ENCODE measurements around the gene CMTM2.

Gene CMTM2

DNA sequence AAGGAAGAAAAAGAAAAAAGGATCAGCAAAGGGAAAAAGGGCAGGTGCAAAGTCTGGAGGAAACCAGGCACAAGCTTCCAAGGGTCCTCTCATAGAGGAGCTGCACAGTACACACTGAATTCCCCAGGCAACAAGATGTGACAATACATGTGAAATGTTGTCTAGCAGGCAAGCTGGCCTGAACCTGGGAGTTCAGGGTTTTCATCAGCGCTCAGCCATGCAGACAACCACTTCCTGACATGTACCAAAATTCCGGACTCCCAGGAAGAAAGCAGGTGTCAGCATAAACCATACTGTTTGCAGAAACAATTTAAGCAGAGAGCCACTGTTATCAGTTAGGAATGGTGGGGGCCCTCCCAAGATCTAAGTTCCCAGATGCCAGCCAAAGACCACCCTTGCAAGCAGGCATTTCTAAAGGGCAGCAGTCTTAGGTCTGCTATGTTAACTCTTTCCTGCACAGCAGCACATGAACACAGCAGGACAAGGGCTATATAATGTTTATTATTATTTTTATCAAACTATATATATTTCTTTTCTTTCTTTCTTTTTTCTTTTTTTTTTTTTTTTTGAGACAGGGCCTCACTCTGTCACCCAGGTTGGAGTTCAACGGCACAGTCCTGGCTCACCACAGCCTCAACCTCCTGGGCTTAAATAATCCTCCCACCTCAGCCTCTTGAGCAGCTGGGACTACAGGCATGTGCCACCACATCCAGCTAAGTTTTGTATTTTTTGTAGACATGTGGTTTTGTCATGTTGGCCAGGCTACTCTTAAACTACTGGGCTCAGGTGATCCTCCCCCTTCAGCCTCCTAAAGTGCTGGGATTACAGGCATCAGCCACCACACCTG lies 39.4 kb upstream of the CMTM2 start:
- in situ Hi-C loops (cut with HindIII; ENCODE audit: low sequenced_read_pairs), result no loop called here
- TF ChIP-seq, protein P1, sequence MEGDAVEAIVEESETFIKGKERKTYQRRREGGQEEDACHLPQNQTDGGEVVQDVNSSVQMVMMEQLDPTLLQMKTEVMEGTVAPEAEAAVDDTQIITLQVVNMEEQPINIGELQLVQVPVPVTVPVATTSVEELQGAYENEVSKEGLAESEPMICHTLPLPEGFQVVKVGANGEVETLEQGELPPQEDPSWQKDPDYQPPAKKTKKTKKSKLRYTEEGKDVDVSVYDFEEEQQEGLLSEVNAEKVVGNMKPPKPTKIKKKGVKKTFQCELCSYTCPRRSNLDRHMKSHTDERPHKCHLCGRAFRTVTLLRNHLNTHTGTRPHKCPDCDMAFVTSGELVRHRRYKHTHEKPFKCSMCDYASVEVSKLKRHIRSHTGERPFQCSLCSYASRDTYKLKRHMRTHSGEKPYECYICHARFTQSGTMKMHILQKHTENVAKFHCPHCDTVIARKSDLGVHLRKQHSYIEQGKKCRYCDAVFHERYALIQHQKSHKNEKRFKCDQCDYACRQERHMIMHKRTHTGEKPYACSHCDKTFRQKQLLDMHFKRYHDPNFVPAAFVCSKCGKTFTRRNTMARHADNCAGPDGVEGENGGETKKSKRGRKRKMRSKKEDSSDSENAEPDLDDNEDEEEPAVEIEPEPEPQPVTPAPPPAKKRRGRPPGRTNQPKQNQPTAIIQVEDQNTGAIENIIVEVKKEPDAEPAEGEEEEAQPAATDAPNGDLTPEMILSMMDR (IDR thresholded peaks at IDR 0.05; ENCODE audit: low read depth, low read length), result no peak
- DNase-seq (ENCODE audit: low read depth, low spot score), result peak; percentile 61
- no peak overlapping the region for H3K4me3 ChIP-seq (ENCODE audit: low read depth, low read length)

DNA sequence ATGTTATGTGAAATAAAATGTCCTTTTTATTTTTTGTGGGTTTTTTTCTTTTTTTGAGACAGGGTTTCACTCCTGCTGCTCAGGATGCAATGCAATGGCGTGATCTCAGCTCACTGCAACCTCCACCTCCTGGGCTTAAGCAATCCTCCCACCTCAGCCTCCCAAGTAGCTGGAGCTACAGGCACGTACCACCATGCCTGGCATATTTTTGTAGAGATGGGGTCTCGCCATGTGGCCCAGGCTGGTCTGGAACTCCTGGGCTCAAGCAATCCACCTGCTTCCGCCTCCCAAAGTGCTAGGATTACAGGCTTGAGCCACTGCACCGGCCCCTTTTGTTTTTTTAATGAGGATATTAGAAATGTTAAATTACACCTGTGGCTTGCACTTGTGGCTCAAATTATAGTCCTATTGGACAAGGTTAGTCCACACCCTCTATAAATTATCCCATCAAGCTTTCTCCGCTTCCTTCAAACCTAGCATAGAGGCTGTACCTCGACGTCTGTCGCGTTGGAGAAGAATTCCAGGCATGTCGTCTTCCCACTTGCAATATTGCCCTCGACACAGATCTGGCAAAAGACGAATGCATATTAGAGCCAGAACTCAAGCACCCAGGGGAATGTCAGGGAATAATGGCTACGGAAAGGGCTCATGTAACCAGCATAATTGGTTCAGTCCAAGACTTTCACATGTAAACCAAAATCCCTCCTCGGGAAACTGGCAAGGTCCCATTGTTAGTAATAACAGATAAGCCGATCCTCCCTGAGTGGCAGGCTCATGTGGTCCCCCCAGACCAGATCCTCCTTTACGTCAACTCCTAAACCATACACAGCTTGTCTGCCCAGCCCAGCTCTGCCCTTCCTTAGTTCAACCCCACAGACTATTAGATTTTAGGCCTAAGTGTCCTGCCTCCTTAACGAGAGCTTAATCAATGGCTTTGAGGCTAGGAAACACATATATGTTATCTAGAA lies 37.6 kb upstream of the CMTM2 start:
- in situ Hi-C loops (cut with HindIII; ENCODE audit: low sequenced_read_pairs), result no loop called here
- DNase-seq (ENCODE audit: low read depth, low spot score), result no peak
- TF ChIP-seq, protein P1 (IDR thresholded peaks at IDR 0.05; ENCODE audit: low read depth, low read length), result no peak
- H3K4me3 ChIP-seq (ENCODE audit: low read depth, low read length), result no peak overlapping the region

DNA sequence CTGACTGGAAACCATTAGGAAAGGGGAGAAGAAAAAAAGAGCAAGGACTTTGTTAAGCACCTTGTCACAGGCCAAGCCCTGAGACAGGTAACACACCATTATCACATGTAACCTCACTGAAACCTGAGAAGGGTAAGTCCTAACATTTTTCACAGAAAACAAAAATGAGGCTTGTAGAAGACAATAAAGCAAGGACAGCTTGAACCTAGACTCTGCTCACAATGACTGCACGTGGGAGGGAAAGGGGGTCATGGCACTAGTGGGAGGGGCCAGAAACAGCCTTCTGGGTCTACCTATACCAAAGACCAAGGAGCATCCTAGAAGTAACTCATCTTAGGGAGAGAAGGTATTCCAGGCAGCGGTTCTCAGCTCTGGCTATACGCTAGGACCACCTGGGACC lies 36.9 kb upstream of the CMTM2 start:
- TF ChIP-seq, protein P1 (IDR thresholded peaks at IDR 0.05; ENCODE audit: low read depth, low read length), result no peak
- in situ Hi-C loops (cut with HindIII; ENCODE audit: low sequenced_read_pairs), result no loop called here
- no peak for DNase-seq (ENCODE audit: low read depth, low spot score)
- H3K4me3 ChIP-seq (ENCODE audit: low read depth, low read length), result no peak overlapping the region

DNA sequence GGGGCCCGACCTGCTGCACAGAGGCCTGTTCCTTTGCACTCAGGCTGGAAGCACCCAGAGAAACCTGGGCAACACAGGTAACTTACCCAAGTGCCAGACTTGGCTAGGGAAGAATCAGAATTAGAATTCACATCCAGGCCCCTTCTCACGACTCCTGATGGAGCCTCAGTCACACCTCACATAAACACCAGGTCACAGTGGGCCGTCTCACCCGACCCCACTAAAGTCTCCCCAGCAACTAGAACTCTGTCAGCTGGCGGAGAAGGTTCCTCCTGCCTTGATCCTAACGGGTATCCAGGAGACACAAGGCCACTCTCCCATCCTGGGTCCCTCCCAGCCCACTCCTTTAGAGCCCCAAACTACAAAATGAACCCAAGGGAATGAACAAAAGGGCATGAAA lies 35.7 kb upstream of the CMTM2 start:
- TF ChIP-seq, protein P1 (IDR thresholded peaks at IDR 0.05; ENCODE audit: low read depth, low read length), result no peak
- in situ Hi-C loops (cut with HindIII; ENCODE audit: low sequenced_read_pairs), result no loop called here
- no peak for DNase-seq (ENCODE audit: low read depth, low spot score)

DNA sequence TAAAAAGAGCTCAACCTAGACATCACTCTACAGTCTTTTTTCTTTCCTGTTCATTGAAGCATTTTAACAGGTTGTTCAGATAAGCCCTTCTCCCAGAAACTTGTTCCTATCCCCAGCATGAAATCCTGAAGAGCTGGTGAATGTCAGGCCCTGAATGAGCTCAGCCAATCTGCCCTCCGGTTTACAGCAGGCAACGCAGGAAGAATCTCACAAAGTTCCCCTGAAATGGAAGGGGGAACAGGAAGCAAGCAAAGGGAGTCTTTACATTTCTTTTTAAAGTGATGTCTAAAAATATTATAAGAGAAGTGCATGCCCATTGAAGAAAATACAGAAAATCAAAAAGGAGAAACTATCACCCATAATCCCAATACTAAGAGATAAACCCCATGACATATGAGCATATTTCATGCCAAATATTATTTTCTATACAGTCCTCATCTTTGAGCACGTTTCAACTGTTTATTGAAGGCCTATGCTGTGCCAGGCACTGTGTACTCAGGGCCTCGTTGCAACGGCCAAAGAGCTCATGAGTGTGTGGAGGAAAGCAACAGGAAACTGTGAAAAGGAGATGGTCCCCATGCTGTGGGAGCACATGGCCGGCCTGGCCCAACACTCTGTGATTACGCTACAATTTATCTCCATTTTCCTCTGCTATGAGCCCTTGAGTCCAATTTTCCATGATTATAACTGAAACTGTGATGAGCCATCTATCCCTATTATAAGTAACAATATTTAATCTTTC lies 35.1 kb upstream of the CMTM2 start:
- no peak overlapping the region for H3K4me3 ChIP-seq (ENCODE audit: low read depth, low read length)
- TF ChIP-seq, protein P1 (IDR thresholded peaks at IDR 0.05; ENCODE audit: low read depth, low read length), result no peak
- DNase-seq (ENCODE audit: low read depth, low spot score), result no peak
- in situ Hi-C loops (cut with HindIII; ENCODE audit: low sequenced_read_pairs), result no loop called here

More for the DNA sequence above, 35.7 kb upstream of the CMTM2 start:
- no peak overlapping the region for H3K4me3 ChIP-seq (ENCODE audit: low read depth, low read length)

Data from astrocyte of the spinal cord (primary cell).